ENCODE data around the gene SULF2.

The SULF2 gene

DNA sequence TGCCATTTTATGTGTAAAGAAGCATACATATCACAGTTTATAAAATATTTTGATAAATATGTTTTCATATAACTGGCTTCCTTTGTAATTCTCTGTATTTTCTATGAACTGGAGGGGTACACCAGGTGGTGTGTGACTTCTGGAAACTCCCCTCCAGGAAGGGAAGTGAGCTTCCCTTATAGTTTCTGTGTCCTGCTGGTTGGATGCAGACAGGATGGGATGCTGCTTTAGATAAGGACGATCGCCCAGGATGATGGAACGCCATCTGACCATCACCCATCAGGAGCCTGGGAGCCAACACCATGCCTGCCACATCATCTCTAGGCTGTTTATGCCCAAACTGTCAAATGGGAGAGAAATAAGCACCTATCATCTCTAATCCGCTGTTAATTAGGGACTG, 66.1 kb downstream of the SULF2 start:
- DNase-seq (ENCODE audit: low read depth in 1 of 2, low spot score in 1 of 2) = no peak
- no peak overlapping the region for H3K4me3 ChIP-seq (replicated peaks; ENCODE audit: insufficient read depth, low read length)
- TF ChIP-seq GABPA (IDR thresholded peaks at IDR 0.05; ENCODE audit: low read depth) = no peak
- TF ChIP-seq, protein P1, sequence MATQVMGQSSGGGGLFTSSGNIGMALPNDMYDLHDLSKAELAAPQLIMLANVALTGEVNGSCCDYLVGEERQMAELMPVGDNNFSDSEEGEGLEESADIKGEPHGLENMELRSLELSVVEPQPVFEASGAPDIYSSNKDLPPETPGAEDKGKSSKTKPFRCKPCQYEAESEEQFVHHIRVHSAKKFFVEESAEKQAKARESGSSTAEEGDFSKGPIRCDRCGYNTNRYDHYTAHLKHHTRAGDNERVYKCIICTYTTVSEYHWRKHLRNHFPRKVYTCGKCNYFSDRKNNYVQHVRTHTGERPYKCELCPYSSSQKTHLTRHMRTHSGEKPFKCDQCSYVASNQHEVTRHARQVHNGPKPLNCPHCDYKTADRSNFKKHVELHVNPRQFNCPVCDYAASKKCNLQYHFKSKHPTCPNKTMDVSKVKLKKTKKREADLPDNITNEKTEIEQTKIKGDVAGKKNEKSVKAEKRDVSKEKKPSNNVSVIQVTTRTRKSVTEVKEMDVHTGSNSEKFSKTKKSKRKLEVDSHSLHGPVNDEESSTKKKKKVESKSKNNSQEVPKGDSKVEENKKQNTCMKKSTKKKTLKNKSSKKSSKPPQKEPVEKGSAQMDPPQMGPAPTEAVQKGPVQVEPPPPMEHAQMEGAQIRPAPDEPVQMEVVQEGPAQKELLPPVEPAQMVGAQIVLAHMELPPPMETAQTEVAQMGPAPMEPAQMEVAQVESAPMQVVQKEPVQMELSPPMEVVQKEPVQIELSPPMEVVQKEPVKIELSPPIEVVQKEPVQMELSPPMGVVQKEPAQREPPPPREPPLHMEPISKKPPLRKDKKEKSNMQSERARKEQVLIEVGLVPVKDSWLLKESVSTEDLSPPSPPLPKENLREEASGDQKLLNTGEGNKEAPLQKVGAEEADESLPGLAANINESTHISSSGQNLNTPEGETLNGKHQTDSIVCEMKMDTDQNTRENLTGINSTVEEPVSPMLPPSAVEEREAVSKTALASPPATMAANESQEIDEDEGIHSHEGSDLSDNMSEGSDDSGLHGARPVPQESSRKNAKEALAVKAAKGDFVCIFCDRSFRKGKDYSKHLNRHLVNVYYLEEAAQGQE (IDR thresholded peaks at IDR 0.05; ENCODE audit: insufficient replicate concordance, low read depth) = no peak
- TF ChIP-seq SPI1 (IDR thresholded peaks at IDR 0.05; ENCODE audit: borderline replicate concordance, low read depth) = no peak
- TF ChIP-seq POLR2AphosphoS5 (IDR thresholded peaks at IDR 0.05; ENCODE audit: low read depth) = no peak
- TF ChIP-seq, protein P2, sequence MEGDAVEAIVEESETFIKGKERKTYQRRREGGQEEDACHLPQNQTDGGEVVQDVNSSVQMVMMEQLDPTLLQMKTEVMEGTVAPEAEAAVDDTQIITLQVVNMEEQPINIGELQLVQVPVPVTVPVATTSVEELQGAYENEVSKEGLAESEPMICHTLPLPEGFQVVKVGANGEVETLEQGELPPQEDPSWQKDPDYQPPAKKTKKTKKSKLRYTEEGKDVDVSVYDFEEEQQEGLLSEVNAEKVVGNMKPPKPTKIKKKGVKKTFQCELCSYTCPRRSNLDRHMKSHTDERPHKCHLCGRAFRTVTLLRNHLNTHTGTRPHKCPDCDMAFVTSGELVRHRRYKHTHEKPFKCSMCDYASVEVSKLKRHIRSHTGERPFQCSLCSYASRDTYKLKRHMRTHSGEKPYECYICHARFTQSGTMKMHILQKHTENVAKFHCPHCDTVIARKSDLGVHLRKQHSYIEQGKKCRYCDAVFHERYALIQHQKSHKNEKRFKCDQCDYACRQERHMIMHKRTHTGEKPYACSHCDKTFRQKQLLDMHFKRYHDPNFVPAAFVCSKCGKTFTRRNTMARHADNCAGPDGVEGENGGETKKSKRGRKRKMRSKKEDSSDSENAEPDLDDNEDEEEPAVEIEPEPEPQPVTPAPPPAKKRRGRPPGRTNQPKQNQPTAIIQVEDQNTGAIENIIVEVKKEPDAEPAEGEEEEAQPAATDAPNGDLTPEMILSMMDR (IDR thresholded peaks at IDR 0.05; ENCODE audit: insufficient read depth, low read length) = no peak
- no peaks in the 10 kb centered on the region for H3K27me3 ChIP-seq (ENCODE audit: insufficient read depth, poor library complexity, severe bottlenecking)
- no peak overlapping the region for H3K27ac ChIP-seq (replicated peaks)

DNA sequence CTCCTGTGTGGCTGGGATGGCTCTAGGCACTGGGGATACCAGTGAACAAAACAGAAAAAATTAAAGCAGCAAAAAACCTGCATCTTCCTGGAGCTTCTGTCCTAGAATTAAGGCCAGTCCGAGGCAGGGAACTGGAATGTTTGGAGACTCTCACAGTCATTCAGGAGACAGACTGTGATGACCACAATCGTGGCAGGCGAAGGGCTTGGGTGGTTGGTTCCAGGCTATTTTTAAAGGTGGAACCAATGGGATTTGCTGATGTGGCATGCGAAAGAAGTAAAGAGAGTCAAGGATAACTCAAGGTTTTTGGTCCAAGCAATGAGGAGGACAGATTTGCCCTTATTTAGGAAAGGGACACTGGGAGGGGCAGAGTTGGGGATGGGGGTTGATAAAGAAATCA, 66.9 kb downstream of the SULF2 start:
- TF ChIP-seq, protein P1 (IDR thresholded peaks at IDR 0.05; ENCODE audit: insufficient replicate concordance, low read depth) = no peak
- TF ChIP-seq SPI1 (IDR thresholded peaks at IDR 0.05; ENCODE audit: borderline replicate concordance, low read depth) (no peak), POLR2AphosphoS5 (IDR thresholded peaks at IDR 0.05; ENCODE audit: low read depth) (no peak), GABPA (IDR thresholded peaks at IDR 0.05; ENCODE audit: low read depth) (no peak)
- TF ChIP-seq, protein P2 (IDR thresholded peaks at IDR 0.05; ENCODE audit: insufficient read depth, low read length) = no peak
- no peaks in the 10 kb centered on the region for H3K27me3 ChIP-seq (ENCODE audit: insufficient read depth, poor library complexity, severe bottlenecking)
- H3K27ac ChIP-seq (replicated peaks) = no peak overlapping the region
- H3K4me3 ChIP-seq (replicated peaks; ENCODE audit: insufficient read depth, low read length) = no peak overlapping the region
- no peak for DNase-seq (ENCODE audit: low read depth in 1 of 2, low spot score in 1 of 2)

DNA sequence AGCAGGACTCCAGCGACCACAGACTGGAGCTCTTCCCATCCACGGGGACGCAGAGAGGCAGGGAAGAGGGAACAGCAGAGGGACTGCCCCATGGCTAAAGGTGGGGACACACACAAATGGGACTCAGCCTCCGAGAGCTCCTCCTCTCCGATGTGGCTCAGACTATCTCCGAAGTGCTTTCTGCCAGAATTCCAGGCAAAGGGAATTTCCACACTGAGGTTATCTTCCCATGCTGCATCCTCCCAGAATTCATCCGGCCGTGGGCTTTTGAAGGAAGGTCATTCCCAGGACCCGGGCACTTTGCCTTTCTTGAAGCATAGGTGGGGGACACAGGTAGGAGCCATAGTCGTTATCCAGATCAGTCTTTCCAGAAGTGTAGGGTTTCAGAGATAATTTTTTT, 67.9 kb downstream of the SULF2 start:
- Histone ChIP-seq H3K27me3 (ENCODE audit: insufficient read depth, poor library complexity, severe bottlenecking) (no peaks in the 10 kb centered on the region), H3K27ac (replicated peaks) (no peak overlapping the region), H3K4me3 (replicated peaks; ENCODE audit: insufficient read depth, low read length) (no peak overlapping the region)
- no peak for DNase-seq (ENCODE audit: low read depth in 1 of 2, low spot score in 1 of 2)
- no peak for TF ChIP-seq GABPA (IDR thresholded peaks at IDR 0.05; ENCODE audit: low read depth)
- TF ChIP-seq, protein P2 (IDR thresholded peaks at IDR 0.05; ENCODE audit: insufficient read depth, low read length) = no peak
- no peak for TF ChIP-seq POLR2AphosphoS5 (IDR thresholded peaks at IDR 0.05; ENCODE audit: low read depth)
- no peak for TF ChIP-seq SPI1 (IDR thresholded peaks at IDR 0.05; ENCODE audit: borderline replicate concordance, low read depth)
- TF ChIP-seq, protein P1 (IDR thresholded peaks at IDR 0.05; ENCODE audit: insufficient replicate concordance, low read depth) = no peak
